SH-SY5Y (cell line): ENCODE data around the gene CSE1L.

Experiments
- GATA2 ChIP-seq: IDR thresholded peaks from 2 replicates; pipeline ENCODE4 v1.6.1; 2011; ENCODE audit warnings: mild to moderate bottlenecking, low read depth, low read length
- GATA3 ChIP-seq: IDR thresholded peaks from 2 replicates; pipeline ENCODE4 v1.6.1; 2011; ENCODE audit warnings: low read depth, mild to moderate bottlenecking, low read length, moderate library complexity

GRCh38 chr20:49096203-49096730 lies 50.2 kb downstream of the CSE1L start:
- TF ChIP-seq GATA2 (no peak), GATA3 (no peak)
